Stomach smooth muscle (tissue), 2 donors: ENCODE results near the gene GUCY1A2.

ENCODE experiments used
- H3K27ac ChIP-seq: one replicate; pipeline ENCODE4 v1.7.0; 2013; ENCODE audit warnings: mild to moderate bottlenecking, low read length, inconsistent platforms
- H3K27me3 ChIP-seq, 2 donors: one replicate each; pipeline ENCODE4 v1.7.0; 2013; ENCODE audit warnings: low read length in 2 of 2; ENCODE audit not compliant: insufficient read depth in 2 of 2, control insufficient read depth in 1 of 2
- H3K36me3 ChIP-seq, 2 donors: one replicate each; pipeline ENCODE4 v1.7.0; 2013; ENCODE audit warnings: low read length in 2 of 2; ENCODE audit not compliant: control insufficient read depth in 2 of 2, insufficient read depth in 2 of 2
- H3K4me1 ChIP-seq: one replicate; pipeline ENCODE4 v1.7.0; 2013; ENCODE audit warnings: low read length; ENCODE audit not compliant: control insufficient read depth, insufficient read depth
- H3K4me3 ChIP-seq, 2 donors: one replicate each; pipeline ENCODE4 v1.7.0; 2013; ENCODE audit warnings: low read length in 2 of 2
- H3K9ac ChIP-seq, 2 donors: one replicate each; pipeline ENCODE4 v1.7.0; 2013; ENCODE audit warnings: low read length in 2 of 2, mild to moderate bottlenecking in 1 of 2
- H3K9me3 ChIP-seq, 2 donors: one replicate each; pipeline ENCODE4 v1.7.0; 2013; ENCODE audit warnings: low read length in 2 of 2; ENCODE audit not compliant: control insufficient read depth in 2 of 2
- donor health status: healthy.
- donor health status: Pancreatic carcinoma.

GUCY1A2 gene

GRCh38 chr11:107025673-107026072 lies 7.4 kb upstream of the GUCY1A2 start:
- H3K4me1 ChIP-seq = no peaks in the 10 kb centered on the region
- no peak overlapping the region for H3K4me3 ChIP-seq
- H3K9me3 ChIP-seq = no peaks in the 10 kb centered on the region
- peaks cover 0 to 17% of the 10 kb centered on the region in 2 donors for H3K27me3 ChIP-seq
- no peaks in the 10 kb centered on the region for H3K36me3 ChIP-seq
- no peak overlapping the region for H3K9ac ChIP-seq
- no peak overlapping the region for H3K27ac ChIP-seq

GRCh38 chr11:107020594-107020993 lies 2.3 kb upstream of the GUCY1A2 start:
- H3K27ac ChIP-seq = no peak overlapping the region
- no peaks in the 10 kb centered on the region for H3K36me3 ChIP-seq
- H3K9me3 ChIP-seq = no peaks in the 10 kb centered on the region
- peaks cover 14% of the 10 kb centered on the region for H3K4me1 ChIP-seq
- H3K27me3 ChIP-seq = peaks cover 16 to 29% of the 10 kb centered on the region in 2 donors
- H3K4me3 ChIP-seq = no peak overlapping the region
- no peak overlapping the region for H3K9ac ChIP-seq

GRCh38 chr11:107018902-107019493 lies 722 bp upstream of the GUCY1A2 start:
- peaks cover 14% of the 10 kb centered on the region for H3K4me1 ChIP-seq

DNA sequence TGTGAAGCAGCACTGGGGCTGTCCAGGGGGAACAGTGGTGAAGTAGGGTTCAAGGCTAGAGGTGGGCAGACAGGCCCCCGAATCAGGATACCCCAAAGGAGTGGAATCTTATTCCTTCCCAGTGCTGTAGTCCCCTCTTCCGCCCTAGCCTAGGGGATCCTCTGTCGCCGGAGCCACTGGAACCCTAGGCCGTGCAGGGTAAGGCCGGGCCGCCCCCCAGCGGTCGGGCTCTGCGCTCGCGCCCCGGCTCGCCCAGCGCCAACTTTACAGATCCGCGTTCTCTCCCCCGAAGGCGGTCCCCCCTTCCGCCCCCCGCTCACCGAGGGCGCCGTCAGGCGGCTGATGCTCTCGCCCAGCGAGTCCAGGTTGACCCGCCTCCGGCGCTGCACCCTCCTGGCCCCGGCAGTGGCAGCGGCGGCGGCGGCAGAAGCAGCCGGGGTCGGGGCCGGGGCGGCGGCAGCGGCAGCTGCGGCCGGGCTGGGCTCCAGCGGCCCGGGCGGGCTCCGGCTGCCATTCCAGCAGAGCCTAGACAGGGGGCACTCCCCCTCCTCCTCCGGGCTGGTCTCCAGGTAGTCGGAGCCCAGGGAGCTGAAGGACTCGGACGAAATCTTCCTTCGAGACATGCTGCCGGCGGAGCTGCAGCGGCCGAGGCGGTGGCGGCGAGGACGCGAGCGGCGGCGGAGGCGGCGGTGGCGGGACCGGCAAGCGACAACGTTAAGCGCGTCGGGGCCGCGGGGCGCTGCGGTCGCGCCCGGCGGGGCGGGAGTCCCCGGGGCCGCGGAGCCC lies 650 bp downstream of the GUCY1A2 start:
- no peaks in the 10 kb centered on the region for H3K9me3 ChIP-seq
- H3K4me1 ChIP-seq = peaks cover 14% of the 10 kb centered on the region
- H3K27ac ChIP-seq = no peak overlapping the region
- peaks cover 16 to 25% of the 10 kb centered on the region in 2 donors for H3K27me3 ChIP-seq
- no peak overlapping the region for H3K9ac ChIP-seq
- peak overlapping the region in 1 of 2 donors; percentile 69 for H3K4me3 ChIP-seq
- H3K36me3 ChIP-seq = no peaks in the 10 kb centered on the region

More at GRCh38 chr11:107018902-107019493, 722 bp upstream of the GUCY1A2 start:
- H3K9ac ChIP-seq = no peak overlapping the region
- peaks cover 16 to 29% of the 10 kb centered on the region in 2 donors for H3K27me3 ChIP-seq
- peak overlapping the region; percentile 54 to 68 for H3K4me3 ChIP-seq
- no peaks in the 10 kb centered on the region for H3K9me3 ChIP-seq
- no peak overlapping the region for H3K27ac ChIP-seq
- H3K36me3 ChIP-seq = no peaks in the 10 kb centered on the region

DNA sequence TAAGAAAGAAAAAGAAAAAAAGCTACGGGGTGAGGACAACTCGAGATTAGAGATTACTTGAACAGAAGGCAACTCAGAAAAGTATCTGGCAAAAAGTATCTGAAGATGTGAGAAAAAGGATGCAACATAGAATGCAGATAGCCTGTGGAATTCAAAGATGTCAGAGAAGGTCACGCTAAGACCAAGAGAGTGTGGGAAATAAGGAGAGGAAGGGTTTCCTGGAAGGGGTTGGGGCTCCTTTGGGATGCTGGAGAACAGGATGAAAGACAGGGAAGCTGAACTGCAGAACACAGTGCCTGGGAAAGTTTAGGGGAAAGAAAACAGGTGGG lies 1.2 kb downstream of the GUCY1A2 start:
- Histone ChIP-seq H3K4me3 (peak overlapping the region in 1 of 2 donors; percentile 69), H3K27ac (no peak overlapping the region), H3K9me3 (no peaks in the 10 kb centered on the region), H3K9ac (no peak overlapping the region), H3K4me1 (peaks cover 14% of the 10 kb centered on the region), H3K36me3 (no peaks in the 10 kb centered on the region), H3K27me3 (peaks cover 16 to 25% of the 10 kb centered on the region in 2 donors)

DNA sequence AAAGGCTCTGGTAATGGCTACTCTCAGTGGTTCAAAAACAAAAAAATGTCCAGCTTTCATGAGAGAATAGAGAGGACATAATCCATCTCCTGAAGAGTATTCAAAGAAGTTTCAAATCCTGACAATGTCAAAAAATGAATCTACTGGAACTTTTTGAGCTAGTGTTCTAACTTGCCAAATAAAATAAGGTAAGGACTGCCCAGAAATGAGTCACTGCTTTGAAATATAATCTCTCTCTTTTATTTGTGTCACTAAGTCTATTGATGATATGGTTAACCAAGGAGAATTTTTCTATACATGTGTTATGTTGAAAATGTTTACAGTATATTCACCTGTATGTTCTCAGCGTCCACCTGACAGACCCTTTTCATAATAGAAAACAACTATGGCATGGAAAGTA lies 3.4 kb downstream of the GUCY1A2 start:
- H3K9me3 ChIP-seq = no peaks in the 10 kb centered on the region
- no peak overlapping the region for H3K27ac ChIP-seq
- peaks cover 15 to 16% of the 10 kb centered on the region in 2 donors for H3K27me3 ChIP-seq
- H3K9ac ChIP-seq = no peak overlapping the region
- H3K36me3 ChIP-seq = no peaks in the 10 kb centered on the region
- no peak overlapping the region for H3K4me3 ChIP-seq
- H3K4me1 ChIP-seq = peaks cover 14% of the 10 kb centered on the region

DNA sequence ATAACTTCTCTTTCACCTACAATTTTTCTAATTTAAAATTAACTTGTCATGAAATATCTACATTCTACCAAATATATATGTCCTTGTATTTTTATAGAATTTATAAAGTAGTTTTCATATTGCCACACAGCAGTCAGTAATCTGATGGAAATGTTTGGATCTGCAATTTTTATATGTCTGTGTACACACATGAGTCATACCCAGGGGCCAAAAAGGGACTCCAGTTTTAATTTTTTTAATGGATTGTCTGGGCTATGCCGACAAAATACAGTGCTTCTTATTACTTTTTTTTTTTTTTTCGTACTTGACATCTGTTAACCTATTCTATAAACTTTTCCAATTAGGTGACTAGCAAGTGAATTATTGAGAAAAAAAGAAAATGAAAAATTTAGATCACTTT lies 6.3 kb downstream of the GUCY1A2 start:
- peaks cover 6 to 7% of the 10 kb centered on the region in 2 donors for H3K27me3 ChIP-seq
- no peak overlapping the region for H3K4me3 ChIP-seq
- no peaks in the 10 kb centered on the region for H3K9me3 ChIP-seq
- H3K27ac ChIP-seq = no peak overlapping the region
- no peak overlapping the region for H3K9ac ChIP-seq
- no peaks in the 10 kb centered on the region for H3K36me3 ChIP-seq
- no peaks in the 10 kb centered on the region for H3K4me1 ChIP-seq

GRCh38 chr11:107009190-107009589 lies 9.1 kb downstream of the GUCY1A2 start:
- Histone ChIP-seq H3K9me3 (no peaks in the 10 kb centered on the region), H3K36me3 (no peaks in the 10 kb centered on the region), H3K4me1 (no peaks in the 10 kb centered on the region), H3K27me3 (no peaks in the 10 kb centered on the region), H3K9ac (no peak overlapping the region), H3K27ac (no peak overlapping the region), H3K4me3 (no peak overlapping the region)

- H3K4me3 ChIP-seq = no peak overlapping the region
- H3K4me1 ChIP-seq = no peaks in the 10 kb centered on the region
- H3K27me3 ChIP-seq = no peaks in the 10 kb centered on the region
- H3K9ac ChIP-seq = no peak overlapping the region
- no peaks in the 10 kb centered on the region for H3K36me3 ChIP-seq
- H3K9me3 ChIP-seq = no peaks in the 10 kb centered on the region
- H3K27ac ChIP-seq = no peak overlapping the region
Measured at GRCh38 chr11:107006076-107006833, 12.0 kb downstream of the GUCY1A2 start.

DNA sequence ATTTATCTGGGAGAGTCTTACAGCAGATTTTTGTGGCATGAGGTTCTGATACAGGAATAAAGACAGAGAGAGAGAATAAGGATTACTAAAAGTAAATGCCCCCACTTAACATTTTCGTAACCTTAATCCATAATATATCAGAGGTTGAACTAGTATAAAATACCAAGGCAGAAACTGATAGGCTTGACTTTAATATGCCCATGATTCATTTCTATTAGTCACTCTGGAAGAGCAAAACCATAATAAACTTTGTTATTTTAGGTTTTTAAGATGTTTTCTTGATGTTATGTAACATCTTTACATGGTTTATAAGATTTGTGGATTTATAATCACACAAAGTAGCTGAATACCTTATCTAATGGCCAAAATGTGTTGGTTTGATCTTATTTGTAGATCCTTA lies 19.1 kb downstream of the GUCY1A2 start:
- no peaks in the 10 kb centered on the region for H3K36me3 ChIP-seq
- H3K4me1 ChIP-seq = no peaks in the 10 kb centered on the region
- H3K4me3 ChIP-seq = no peak overlapping the region
- H3K9ac ChIP-seq = no peak overlapping the region
- no peaks in the 10 kb centered on the region for H3K9me3 ChIP-seq
- no peak overlapping the region for H3K27ac ChIP-seq
- no peaks in the 10 kb centered on the region for H3K27me3 ChIP-seq

DNA sequence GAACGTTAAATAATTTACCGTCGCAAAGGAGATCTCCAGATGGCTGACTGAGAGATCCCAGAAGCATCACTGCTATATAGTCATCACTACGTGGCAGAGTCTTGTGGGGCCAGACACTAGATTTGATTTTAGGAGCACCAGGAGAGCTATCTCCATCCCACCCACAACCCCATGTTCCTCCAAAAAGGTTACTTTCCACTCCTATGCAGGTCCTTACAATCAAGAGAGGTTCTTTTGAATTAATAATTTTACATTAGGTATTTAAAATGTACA lies 19.4 kb downstream of the GUCY1A2 start:
- Histone ChIP-seq H3K27me3 (no peaks in the 10 kb centered on the region), H3K27ac (no peak overlapping the region), H3K9me3 (no peaks in the 10 kb centered on the region), H3K36me3 (no peaks in the 10 kb centered on the region), H3K4me3 (no peak overlapping the region), H3K9ac (no peak overlapping the region), H3K4me1 (no peaks in the 10 kb centered on the region)
